ENCODE measurements around the gene DNAH5.

GRCh38 chr5:13731121-13731628, 213.3 kb downstream of the DNAH5 start:
- no peak for TF ChIP-seq CEBPB (IDR thresholded peaks at IDR 0.05)
- TF ChIP-seq MAX (IDR thresholded peaks at IDR 0.05) = no peak
- TF ChIP-seq REST (IDR thresholded peaks at IDR 0.05; ENCODE audit: low read depth) = no peak
- TF ChIP-seq YY1 (IDR thresholded peaks at IDR 0.05; ENCODE audit: low read depth) = no peak
- no peak for TF ChIP-seq NFIC (IDR thresholded peaks at IDR 0.05)
- no peak for TF ChIP-seq EP300 (IDR thresholded peaks at IDR 0.05; ENCODE audit: borderline replicate concordance)
- TF ChIP-seq TAF1 (IDR thresholded peaks at IDR 0.05; ENCODE audit: low read depth) = no peak
- TF ChIP-seq CREB1 (IDR thresholded peaks at IDR 0.05; ENCODE audit: low read depth) = no peak
- TF ChIP-seq TCF12 (IDR thresholded peaks at IDR 0.05; ENCODE audit: low read depth) = no peak
- TF ChIP-seq ZBTB7A (IDR thresholded peaks at IDR 0.05; ENCODE audit: low read depth) = no peak
- TF ChIP-seq EGR1 (IDR thresholded peaks at IDR 0.05) = no peak
- no peak for TF ChIP-seq RAD21 (IDR thresholded peaks at IDR 0.05; ENCODE audit: low read depth)

Data from Ishikawa (cell line).